ENCODE results near the gene GLMP.
A peak's percentile ranks its signal among the peaks of the same experiment; 100 is the strongest.

Gene GLMP

DNA sequence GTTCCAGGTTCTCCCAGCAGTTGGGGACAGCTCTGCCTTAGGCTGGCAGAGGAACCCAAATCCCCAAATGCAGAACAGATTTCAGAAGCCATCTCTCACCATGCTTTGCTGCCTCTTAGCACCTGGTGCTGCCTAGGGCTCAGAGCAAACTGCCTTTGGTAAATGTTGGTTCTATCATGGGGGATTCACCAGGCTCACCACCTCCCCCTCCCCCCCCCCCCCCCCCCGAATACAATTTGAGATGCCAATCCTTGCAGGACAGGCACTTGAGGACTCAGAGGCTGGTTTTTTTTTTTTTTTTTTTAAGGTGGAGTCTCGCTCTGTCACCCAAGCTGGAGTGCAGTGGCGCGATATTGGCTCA lies 47.2 kb downstream of the GLMP start:
- DNase-seq: no peak

GRCh38 chr1:156247460-156248322 lies 47.8 kb downstream of the GLMP start, which contains the start of gene PAQR6:
Gene PAQR6 (minus strand): TSS chr1:156248056. CDS start chr1:156246731, 1,325 bp downstream.
- peak in 1 of 4 experiments; percentile 7 for DNase-seq

GRCh38 chr1:156246781-156247459 lies 48.6 kb downstream of the GLMP start:
- peak in 1 of 4 experiments; percentile 8 for DNase-seq

DNA sequence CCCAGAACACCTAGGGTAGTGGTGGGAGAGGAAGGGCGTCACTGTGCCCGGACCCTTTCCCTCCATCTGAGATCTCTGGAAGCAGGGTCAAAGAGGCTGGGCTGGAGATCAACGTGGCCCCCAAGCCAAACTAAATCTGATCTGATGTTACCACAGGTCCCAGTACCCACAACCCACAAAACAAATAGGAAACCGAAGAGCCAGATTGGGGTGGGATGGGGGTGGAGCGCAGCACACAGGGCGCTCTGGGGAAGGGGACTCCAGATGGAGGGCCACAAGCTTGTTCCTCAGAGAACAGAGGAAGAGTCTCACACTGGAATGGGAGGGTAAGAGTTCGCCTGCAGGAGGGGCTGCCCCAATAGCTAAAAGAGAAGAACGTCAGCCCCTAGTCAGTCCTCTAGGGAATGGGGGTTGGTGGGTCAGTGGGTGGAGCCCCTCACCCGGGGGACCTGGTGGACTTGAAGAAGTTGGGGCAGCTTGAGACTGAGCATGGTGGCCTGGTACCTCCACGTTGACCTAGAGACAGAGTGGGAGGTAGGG lies 49.2 kb downstream of the GLMP start:
- no peak for DNase-seq

DNA sequence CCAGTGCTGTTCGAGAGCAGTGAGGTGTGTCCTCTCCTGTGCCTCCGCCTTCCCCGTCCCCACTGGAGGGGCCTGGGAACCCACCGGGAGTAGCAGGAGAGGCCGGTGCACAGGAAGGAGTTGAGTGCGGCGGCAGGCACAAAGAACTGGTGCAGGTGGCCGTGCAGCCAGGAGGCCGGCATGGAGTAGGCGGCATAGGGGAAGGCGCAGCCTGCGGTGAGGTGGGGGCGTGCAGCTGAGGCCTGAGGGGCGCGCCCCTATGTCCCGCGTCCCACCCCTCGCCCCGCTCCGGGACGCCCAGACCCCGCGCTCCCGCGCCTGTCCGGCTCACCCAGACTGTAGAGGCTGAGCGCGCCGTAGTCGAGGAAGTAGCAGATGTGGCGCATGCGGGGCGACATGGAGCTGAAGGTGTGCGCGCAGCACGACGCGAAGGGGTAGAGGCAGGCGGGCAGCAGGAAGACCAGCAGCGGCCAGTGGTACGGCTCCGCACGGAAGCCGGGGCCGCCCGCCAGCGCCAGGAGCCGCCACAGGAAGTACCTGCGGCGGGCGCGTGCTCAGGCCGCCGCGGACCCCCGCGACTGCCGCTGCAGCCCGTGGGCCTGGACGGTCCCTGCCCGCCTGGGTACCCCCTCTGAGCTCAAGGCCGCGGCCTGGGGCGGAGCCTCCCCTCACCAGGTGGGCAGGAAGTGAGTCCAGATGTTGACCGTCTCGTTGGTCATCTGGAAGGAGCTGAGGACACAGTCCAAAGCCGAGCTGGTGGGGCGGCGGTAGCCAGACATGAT lies 49.8 kb downstream of the GLMP start:
- DNase-seq: peak; percentile 13 to 55 (median 31)

DNA sequence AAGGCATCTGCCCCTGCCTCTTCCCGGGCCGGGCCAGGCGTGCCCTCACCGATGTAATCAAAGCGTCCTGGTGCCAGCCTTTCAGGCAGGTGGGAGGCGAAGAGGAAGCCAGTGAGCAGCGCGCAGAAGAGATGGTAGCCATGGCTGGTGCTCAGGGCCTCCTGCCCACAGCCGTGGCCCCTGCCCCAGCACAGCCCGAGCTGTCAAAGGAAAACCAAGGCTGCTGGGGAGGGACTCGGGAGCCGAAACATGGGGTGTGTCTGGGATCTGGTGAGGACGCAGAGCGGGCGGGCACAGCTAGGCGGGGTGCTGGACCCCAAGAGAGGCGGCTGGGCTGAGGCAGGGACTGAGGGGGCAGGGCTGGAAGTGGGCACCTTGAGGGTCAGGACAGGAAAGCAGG lies 50.8 kb downstream of the GLMP start:
- no peak for DNase-seq

DNA sequence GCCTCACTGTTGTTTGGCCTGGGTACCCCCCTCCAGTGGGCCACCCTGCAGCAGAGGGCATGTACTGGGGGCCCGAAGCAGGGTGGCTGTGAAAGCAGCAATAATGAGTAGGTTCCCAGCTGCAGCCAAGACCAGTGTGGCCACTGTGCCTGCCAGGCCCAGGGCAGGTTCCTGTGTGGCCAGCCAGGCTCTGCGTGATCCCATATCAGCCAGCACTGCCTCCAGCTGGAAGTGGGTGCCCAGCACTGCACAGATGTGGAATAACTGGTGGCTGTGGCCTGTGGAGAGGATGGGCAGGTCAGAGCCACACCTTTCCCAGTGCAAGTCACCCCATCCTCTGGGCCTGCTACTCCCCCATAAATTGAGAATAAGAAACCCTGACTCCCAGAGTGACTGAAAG lies 51.4 kb downstream of the GLMP start:
- DNase-seq: no peak

DNA sequence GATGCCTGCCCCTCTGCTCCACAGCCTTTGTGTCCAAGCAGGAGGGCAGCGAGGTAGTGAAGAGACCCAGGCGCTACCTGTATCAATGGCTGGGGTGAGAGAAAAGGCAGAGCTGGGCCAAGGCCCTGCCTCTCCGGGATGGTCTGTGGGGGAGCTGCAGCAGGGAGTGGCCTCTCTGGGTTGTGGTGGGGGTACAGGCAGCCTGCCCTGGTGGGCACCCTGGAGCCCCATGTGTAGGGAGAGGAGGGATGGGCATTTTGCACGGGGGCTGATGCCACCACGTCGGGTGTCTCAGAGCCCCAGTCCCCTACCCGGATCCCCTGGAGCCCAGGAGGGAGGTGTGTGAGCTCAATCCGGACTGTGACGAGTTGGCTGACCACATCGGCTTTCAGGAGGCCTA lies 52.7 kb downstream of the GLMP start:
- no peak for DNase-seq

Data from suppressor macrophage (primary cell).